HepG2 (cell line): ENCODE results near the gene FANK1.

Experiments
- DMAP1 ChIP-seq: IDR thresholded peaks from 2 replicates; pipeline ENCODE4 v1.6.1; 2016
- EZH2 ChIP-seq: conservative IDR thresholded peaks from 2 replicates; pipeline ENCODE4 v1.6.1; 2012; ENCODE audit warnings: mild to moderate bottlenecking, low read depth, low read length, moderate library complexity
- JUND ChIP-seq: sonication (generic); formaldehyde crosslinking; IDR thresholded peaks from 2 replicates; pipeline ENCODE4 v1.8.0; 2022; ENCODE audit warnings: mild to moderate bottlenecking, missing genetic modification reagents
- NR2C2 ChIP-seq: sonication (generic); formaldehyde crosslinking; IDR thresholded peaks from 2 replicates; pipeline ENCODE4 v1.4.0; 2020; ENCODE audit warnings: missing genetic modification reagents, mild to moderate bottlenecking, moderate library complexity, borderline replicate concordance
- RNF2 ChIP-seq: fragments of 450-650 bp; conservative IDR thresholded peaks from 2 replicates; pipeline ENCODE4 v1.6.1; 2016; ENCODE audit warnings: low read depth
- RXRA ChIP-seq: sonication (generic); formaldehyde crosslinking; IDR thresholded peaks from 2 replicates; pipeline ENCODE4 v1.5.1; 2020; ENCODE audit warnings: missing genetic modification reagents
- SALL2 ChIP-seq: sonication (generic); formaldehyde crosslinking; IDR thresholded peaks from 2 replicates; pipeline ENCODE4 v1.8.1; 2023; ENCODE audit warnings: mild to moderate bottlenecking, missing genetic modification reagents, inconsistent platforms
- ZC3H4 ChIP-seq: sonication (generic); formaldehyde crosslinking; IDR thresholded peaks from 2 replicates; pipeline ENCODE4 v1.4.0; 2020; ENCODE audit warnings: missing genetic modification reagents, borderline replicate concordance
- ZNF562 ChIP-seq: sonication (generic); formaldehyde crosslinking; IDR thresholded peaks from 2 replicates; pipeline ENCODE4 v1.8.0; 2022; ENCODE audit warnings: missing genetic modification reagents, borderline replicate concordance
- ZNF660 ChIP-seq: sonication (generic); formaldehyde crosslinking; IDR thresholded peaks from 2 replicates; pipeline ENCODE4 v1.5.1; 2020; ENCODE audit warnings: mild to moderate bottlenecking, low read depth, missing genetic modification reagents, borderline replicate concordance
- ZNF776 ChIP-seq: sonication (generic); formaldehyde crosslinking; IDR thresholded peaks from 2 replicates; pipeline ENCODE4 v1.4.0; 2020; ENCODE audit warnings: mild to moderate bottlenecking, missing genetic modification reagents

DNA sequence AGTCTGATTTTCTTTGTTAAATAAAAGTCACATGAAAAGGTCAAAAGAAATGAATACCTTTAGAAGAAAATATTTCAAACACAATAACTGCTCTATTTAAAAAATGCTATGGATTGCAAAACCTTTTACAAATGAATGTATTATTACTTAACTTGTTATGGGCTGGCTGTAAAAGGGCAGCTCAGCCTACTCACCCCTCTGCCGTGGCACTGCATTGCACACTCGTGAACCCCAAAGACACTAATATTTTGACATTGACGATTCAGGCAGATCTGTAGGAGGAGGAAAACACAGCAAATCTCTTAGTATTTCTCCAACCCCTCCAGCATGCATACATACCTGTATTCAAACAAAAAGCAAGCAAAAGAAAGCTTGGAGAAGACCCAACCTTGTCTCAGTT is 149.5 kb downstream of the FANK1 start:
- no peak for TF ChIP-seq RXRA (CRISPR knock-in tag)
- TF ChIP-seq JUND: no peak
- no peak for TF ChIP-seq ZNF660 (CRISPR knock-in tag)
- TF ChIP-seq DMAP1 (CRISPR knock-in tag): no peak
- no peak for TF ChIP-seq SALL2
- no peak for TF ChIP-seq EZH2
- TF ChIP-seq RNF2: no peak
- no peak for TF ChIP-seq ZNF562 (CRISPR knock-in tag)
- no peak for TF ChIP-seq NR2C2 (CRISPR knock-in tag)
- no peak for TF ChIP-seq ZNF776
- TF ChIP-seq ZC3H4 (CRISPR knock-in tag): no peak
